HepG2 (cell line): Measurements from ENCODE around the gene CELF5. TPM values are rescaled to one million over a fixed set of nuclear protein-coding genes. Genes with fewer than 3 reads are reported as not detected.

ENCODE experiments used
- ASH2L ChIP-seq: fragments of 300-600, 200-600 bp; sonication (generic); IDR thresholded peaks from 2 replicates; pipeline ENCODE4 v1.7.0; 2017; ENCODE audit warnings: low read depth, mild to moderate bottlenecking, moderate library complexity, mixed read lengths, low read length; ENCODE audit not compliant: insufficient read length
- CHCHD3 ChIP-seq: sonication (generic); formaldehyde crosslinking; IDR thresholded peaks from 2 replicates; pipeline ENCODE4 v1.8.0; 2022; ENCODE audit warnings: mild to moderate bottlenecking, missing genetic modification reagents, moderate library complexity
- EP300 ChIP-seq, 3 experiments: sonication (generic) in 1 of 3; formaldehyde crosslinking in 1 of 3; IDR thresholded peaks; 2 replicates each; pipeline versions ENCODE4 v1.5.1 to v1.6.1; 2011 to 2020; ENCODE audit warnings: low read depth in 2 of 3, low read length in 2 of 3, borderline replicate concordance in 1 of 3, improper control_type of control experiment in 1 of 3, mild to moderate bottlenecking in 1 of 3, missing genetic modification reagents in 1 of 3, moderate library complexity in 1 of 3
- EZH2 ChIP-seq: conservative IDR thresholded peaks from 2 replicates; pipeline ENCODE4 v1.6.1; 2012; ENCODE audit warnings: mild to moderate bottlenecking, low read depth, low read length, moderate library complexity
- FOSL2 ChIP-seq: sonication (generic); formaldehyde crosslinking; IDR thresholded peaks from 2 replicates; pipeline ENCODE4 v1.4.0; 2020; ENCODE audit warnings: missing genetic modification reagents
- GABPA ChIP-seq, 2 experiments: IDR thresholded peaks; 2 replicates each; pipeline ENCODE4 v1.6.1; 2011 to 2016; ENCODE audit warnings: low read depth in 2 of 2, low read length in 1 of 2, missing biosample characterization in 1 of 2, missing genetic modification characterization in 1 of 2
- GATAD2A ChIP-seq: IDR thresholded peaks from 2 replicates; pipeline ENCODE4 v1.6.1; 2016
- NFRKB ChIP-seq: fragments of 450-650 bp; IDR thresholded peaks from 2 replicates; pipeline ENCODE4 v1.6.1; 2017
- PHF8 ChIP-seq: sonication (generic); formaldehyde crosslinking; IDR thresholded peaks from 2 replicates; pipeline ENCODE4 v1.5.0; 2020; ENCODE audit warnings: missing genetic modification reagents
- POLR2A ChIP-seq, 2 experiments: IDR thresholded peaks; 2 replicates each; pipeline ENCODE4 v1.6.1; 2011; ENCODE audit warnings: low read depth in 2 of 2, low read length in 2 of 2, mild to moderate bottlenecking in 1 of 2, moderate library complexity in 1 of 2; ENCODE audit not compliant: insufficient read depth in 1 of 2
- SALL1 ChIP-seq: sonication (generic); formaldehyde crosslinking; IDR thresholded peaks from 2 replicates; pipeline ENCODE4 v1.8.0; 2022; ENCODE audit warnings: mild to moderate bottlenecking, missing genetic modification reagents
- TSC22D2 ChIP-seq: sonication (generic); formaldehyde crosslinking; IDR thresholded peaks from 2 replicates; pipeline ENCODE4 v1.5.1; 2020; ENCODE audit warnings: missing genetic modification reagents, mild to moderate bottlenecking, borderline replicate concordance
- WIZ ChIP-seq: sonication (generic); formaldehyde crosslinking; IDR thresholded peaks from 2 replicates; pipeline ENCODE4 v1.5.1; 2020; ENCODE audit warnings: mild to moderate bottlenecking, missing genetic modification reagents
- ZFP37 ChIP-seq: sonication (generic); formaldehyde crosslinking; IDR thresholded peaks from 2 replicates; pipeline ENCODE4 v1.4.0; 2020; ENCODE audit warnings: missing genetic modification reagents, borderline replicate concordance
- ZNF251 ChIP-seq: sonication (generic); formaldehyde crosslinking; IDR thresholded peaks from 2 replicates; pipeline ENCODE4 v1.9.0; 2021; ENCODE audit warnings: mild to moderate bottlenecking, missing genetic modification reagents
- ZNF83 ChIP-seq: sonication (generic); formaldehyde crosslinking; IDR thresholded peaks from 2 replicates; pipeline ENCODE4 v1.4.0; 2020; ENCODE audit warnings: missing genetic modification reagents, mild to moderate bottlenecking, borderline replicate concordance
- ZSCAN30 ChIP-seq: sonication (generic); formaldehyde crosslinking; IDR thresholded peaks from 2 replicates; pipeline ENCODE4 v1.5.0; 2020; ENCODE audit warnings: mild to moderate bottlenecking, missing genetic modification reagents
- polyA plus RNA-seq, 8 experiments: library from polyadenylated mRNA; depleted of rRNA in 3 of 8; stranded (reverse) in 7 of 8; unstranded in 1 of 8; fragments of >200 nt; fragmentation: Illumina TruSeq in 4 of 8; extraction: Trizol in 4 of 8; gene quantifications; 2 replicates each; pipeline versions ENCODE4 v1.2.1 to v1.2.3, GENCODE V29; 2011 to 2016; ENCODE audit warnings: low read depth in 4 of 8, missing spikeins in 1 of 8, mixed read lengths in 1 of 8; ENCODE audit not compliant: insufficient read depth in 1 of 8
- total RNA-seq, 5 experiments: library from RNA; depleted of rRNA; stranded (reverse); fragments of >200 nt; fragmentation: Illumina TruSeq; extraction: Trizol; gene quantifications; 2 replicates each; pipeline ENCODE4 v1.2.3, GENCODE V29; 2016; ENCODE audit warnings: low read depth in 1 of 5
- TF ChIP-seq, protein P1 (sequence below): sonication (generic); formaldehyde crosslinking; IDR thresholded peaks from 2 replicates; pipeline ENCODE4 v1.5.0; 2020; ENCODE audit warnings: mild to moderate bottlenecking, missing genetic modification reagents
- TF ChIP-seq, protein P2 (sequence below), 2 experiments: IDR thresholded peaks; 2 replicates each; pipeline ENCODE4 v1.6.1; 2011 to 2012; ENCODE audit warnings: low read length in 2 of 2, borderline replicate concordance in 1 of 2, low read depth in 1 of 2, mild to moderate bottlenecking in 1 of 2, moderate library complexity in 1 of 2
- TF ChIP-seq, protein P3 (sequence below): fragments of 450-650 bp; IDR thresholded peaks from 2 replicates; pipeline ENCODE4 v1.6.1; 2017

CELF5 gene
- total and polyA plus RNA-seq, 2 of the 13 experiments (the other 11 are each of a cell fraction or from before 2014, with no cell fraction given): 0.31 to 0.84 TPM

DNA sequence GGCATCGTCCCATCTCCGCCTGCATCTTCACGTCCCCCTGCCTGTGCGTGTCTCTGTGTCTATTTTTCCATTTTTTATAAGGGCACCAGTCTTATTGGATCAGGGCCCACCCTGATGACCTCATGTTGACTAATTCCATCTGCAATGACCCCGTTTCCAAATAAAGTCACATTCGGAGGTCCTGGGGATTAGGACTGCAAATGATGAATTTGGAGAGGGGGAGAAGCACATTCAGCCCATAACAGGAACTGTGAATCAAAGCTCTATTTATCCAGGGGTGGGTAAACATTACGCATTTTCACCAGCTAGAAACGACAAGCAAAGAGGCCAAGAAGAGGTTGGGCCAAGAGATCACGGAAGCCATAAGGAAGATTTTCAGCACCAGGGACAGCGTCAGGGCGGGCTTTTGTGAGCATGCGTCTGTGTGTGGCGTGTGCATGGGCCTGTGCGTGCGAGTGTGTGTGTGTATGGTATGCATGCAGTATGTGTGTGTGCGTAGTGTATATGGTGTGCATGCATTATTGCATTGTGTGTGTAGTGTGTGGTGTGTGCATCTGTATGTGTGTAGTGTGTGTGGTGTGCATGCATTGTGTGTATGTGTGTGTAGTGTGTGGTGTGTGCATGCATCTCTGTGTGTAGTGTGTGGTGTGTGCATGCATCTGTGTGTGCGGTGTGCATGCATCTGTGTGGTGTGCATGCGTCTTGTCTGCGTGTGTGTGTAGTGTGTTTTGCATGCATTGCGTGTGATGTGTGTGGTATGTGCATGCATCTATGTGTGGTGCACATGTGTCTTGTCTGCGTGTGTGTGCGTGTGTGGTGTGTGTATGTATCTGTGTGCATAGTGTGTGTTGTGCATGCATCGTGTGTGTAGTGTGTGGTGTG, 19.6 kb downstream of the CELF5 start (continued):
- TF ChIP-seq, protein P1, sequence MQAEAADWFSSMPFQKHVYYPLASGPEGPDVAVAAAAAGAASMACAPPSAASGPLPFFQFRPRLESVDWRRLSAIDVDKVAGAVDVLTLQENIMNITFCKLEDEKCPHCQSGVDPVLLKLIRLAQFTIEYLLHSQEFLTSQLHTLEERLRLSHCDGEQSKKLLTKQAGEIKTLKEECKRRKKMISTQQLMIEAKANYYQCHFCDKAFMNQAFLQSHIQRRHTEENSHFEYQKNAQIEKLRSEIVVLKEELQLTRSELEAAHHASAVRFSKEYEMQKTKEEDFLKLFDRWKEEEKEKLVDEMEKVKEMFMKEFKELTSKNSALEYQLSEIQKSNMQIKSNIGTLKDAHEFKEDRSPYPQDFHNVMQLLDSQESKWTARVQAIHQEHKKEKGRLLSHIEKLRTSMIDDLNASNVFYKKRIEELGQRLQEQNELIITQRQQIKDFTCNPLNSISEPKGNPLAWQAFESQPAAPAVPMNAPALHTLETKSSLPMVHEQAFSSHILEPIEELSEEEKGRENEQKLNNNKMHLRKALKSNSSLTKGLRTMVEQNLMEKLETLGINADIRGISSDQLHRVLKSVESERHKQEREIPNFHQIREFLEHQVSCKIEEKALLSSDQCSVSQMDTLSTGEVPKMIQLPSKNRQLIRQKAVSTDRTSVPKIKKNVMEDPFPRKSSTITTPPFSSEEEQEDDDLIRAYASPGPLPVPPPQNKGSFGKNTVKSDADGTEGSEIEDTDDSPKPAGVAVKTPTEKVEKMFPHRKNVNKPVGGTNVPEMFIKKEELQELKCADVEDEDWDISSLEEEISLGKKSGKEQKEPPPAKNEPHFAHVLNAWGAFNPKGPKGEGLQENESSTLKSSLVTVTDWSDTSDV: no peak
- TF ChIP-seq PHF8 (no peak), ZNF83 (CRISPR knock-in tag) (peak; percentile 58; the same call in 1 of the 2 replicates), ZNF251 (peak; percentile 21; the same call in 1 of the 2 replicates), GABPA (IDR thresholded peaks at IDR 0.05; ENCODE audit: low read depth, low read length) (0 out of 2 replicates have a peak, but pooled peaks have one; percentile 21), GABPA (CRISPR knock-in tag; IDR thresholded peaks at IDR 0.05; ENCODE audit: low read depth) (no peak), ASH2L (no peak), NFRKB (peak; percentile 53; the same call in 1 of the 2 replicates), SALL1 (CRISPR knock-in tag) (peak; percentile 85), ZFP37 (peak; percentile 81; the same call in 1 of the 2 replicates), WIZ (CRISPR knock-in tag) (peak; percentile 70; the same call in 1 of the 2 replicates), EZH2 (no peak), EP300 (IDR thresholded peaks at IDR 0.05; ENCODE audit: low read depth in 2 of 2, low read length in 2 of 2) (no peak), EP300 (CRISPR knock-in tag; IDR thresholded peaks at IDR 0.05; ENCODE audit: borderline replicate concordance) (no peak), ZSCAN30 (CRISPR knock-in tag) (no peak), GATAD2A (CRISPR knock-in tag) (0 out of 2 replicates have a peak, but pooled peaks have one; percentile 23), POLR2A (IDR thresholded peaks at IDR 0.05; ENCODE audit: insufficient read depth in 1 of 2, low read depth in 2 of 2, low read length in 2 of 2) (no peak), CHCHD3 (CRISPR knock-in tag) (no peak), FOSL2 (CRISPR knock-in tag) (peak; percentile 40; the same call in 1 of the 2 replicates), TSC22D2 (CRISPR knock-in tag) (0 out of 2 replicates have a peak, but pooled peaks have one; percentile 74)
- TF ChIP-seq, protein P2, sequence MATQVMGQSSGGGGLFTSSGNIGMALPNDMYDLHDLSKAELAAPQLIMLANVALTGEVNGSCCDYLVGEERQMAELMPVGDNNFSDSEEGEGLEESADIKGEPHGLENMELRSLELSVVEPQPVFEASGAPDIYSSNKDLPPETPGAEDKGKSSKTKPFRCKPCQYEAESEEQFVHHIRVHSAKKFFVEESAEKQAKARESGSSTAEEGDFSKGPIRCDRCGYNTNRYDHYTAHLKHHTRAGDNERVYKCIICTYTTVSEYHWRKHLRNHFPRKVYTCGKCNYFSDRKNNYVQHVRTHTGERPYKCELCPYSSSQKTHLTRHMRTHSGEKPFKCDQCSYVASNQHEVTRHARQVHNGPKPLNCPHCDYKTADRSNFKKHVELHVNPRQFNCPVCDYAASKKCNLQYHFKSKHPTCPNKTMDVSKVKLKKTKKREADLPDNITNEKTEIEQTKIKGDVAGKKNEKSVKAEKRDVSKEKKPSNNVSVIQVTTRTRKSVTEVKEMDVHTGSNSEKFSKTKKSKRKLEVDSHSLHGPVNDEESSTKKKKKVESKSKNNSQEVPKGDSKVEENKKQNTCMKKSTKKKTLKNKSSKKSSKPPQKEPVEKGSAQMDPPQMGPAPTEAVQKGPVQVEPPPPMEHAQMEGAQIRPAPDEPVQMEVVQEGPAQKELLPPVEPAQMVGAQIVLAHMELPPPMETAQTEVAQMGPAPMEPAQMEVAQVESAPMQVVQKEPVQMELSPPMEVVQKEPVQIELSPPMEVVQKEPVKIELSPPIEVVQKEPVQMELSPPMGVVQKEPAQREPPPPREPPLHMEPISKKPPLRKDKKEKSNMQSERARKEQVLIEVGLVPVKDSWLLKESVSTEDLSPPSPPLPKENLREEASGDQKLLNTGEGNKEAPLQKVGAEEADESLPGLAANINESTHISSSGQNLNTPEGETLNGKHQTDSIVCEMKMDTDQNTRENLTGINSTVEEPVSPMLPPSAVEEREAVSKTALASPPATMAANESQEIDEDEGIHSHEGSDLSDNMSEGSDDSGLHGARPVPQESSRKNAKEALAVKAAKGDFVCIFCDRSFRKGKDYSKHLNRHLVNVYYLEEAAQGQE (IDR thresholded peaks at IDR 0.05; ENCODE audit: borderline replicate concordance in 1 of 2, low read depth in 1 of 2, low read length in 2 of 2): peak in 1 of 2 experiments; percentile 98
- TF ChIP-seq, protein P3, sequence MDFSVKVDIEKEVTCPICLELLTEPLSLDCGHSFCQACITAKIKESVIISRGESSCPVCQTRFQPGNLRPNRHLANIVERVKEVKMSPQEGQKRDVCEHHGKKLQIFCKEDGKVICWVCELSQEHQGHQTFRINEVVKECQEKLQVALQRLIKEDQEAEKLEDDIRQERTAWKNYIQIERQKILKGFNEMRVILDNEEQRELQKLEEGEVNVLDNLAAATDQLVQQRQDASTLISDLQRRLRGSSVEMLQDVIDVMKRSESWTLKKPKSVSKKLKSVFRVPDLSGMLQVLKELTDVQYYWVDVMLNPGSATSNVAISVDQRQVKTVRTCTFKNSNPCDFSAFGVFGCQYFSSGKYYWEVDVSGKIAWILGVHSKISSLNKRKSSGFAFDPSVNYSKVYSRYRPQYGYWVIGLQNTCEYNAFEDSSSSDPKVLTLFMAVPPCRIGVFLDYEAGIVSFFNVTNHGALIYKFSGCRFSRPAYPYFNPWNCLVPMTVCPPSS: 0 out of 2 replicates have a peak, but pooled peaks have one; percentile 13
